Measurements from ENCODE around the gene GPRIN3.

DNA sequence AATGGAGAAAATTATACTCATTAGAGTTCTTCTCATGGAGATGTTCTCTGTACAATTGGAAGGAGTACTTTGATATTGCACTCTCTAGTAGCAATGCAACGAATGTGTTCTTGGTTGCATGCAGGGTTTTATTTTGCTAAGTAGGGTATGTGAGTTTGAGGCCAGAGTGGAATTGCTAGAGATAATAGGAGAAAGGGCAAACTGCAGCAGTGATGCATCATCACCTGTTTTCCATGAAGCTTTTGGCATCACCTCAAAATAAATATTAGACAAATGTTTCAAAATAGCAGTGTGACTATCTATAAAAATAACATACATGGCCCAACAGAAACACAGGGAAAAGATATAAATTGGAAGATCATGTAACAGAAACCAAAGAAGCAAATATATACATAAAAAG, 103.0 kb downstream of the GPRIN3 start:
- TF ChIP-seq, protein P1, sequence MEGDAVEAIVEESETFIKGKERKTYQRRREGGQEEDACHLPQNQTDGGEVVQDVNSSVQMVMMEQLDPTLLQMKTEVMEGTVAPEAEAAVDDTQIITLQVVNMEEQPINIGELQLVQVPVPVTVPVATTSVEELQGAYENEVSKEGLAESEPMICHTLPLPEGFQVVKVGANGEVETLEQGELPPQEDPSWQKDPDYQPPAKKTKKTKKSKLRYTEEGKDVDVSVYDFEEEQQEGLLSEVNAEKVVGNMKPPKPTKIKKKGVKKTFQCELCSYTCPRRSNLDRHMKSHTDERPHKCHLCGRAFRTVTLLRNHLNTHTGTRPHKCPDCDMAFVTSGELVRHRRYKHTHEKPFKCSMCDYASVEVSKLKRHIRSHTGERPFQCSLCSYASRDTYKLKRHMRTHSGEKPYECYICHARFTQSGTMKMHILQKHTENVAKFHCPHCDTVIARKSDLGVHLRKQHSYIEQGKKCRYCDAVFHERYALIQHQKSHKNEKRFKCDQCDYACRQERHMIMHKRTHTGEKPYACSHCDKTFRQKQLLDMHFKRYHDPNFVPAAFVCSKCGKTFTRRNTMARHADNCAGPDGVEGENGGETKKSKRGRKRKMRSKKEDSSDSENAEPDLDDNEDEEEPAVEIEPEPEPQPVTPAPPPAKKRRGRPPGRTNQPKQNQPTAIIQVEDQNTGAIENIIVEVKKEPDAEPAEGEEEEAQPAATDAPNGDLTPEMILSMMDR (IDR thresholded peaks at IDR 0.05), result no peak
- TF ChIP-seq ZFX (IDR thresholded peaks at IDR 0.05; ENCODE audit: borderline replicate concordance), result no peak

Data from 22Rv1 (cell line).